Activated T-cell treated with anti-CD3 and anti-CD28 coated beads for 48 hours (primary cell): Measurements from ENCODE around the gene FASLG.
"Not testable (repeated sequence)": the region's sequence is repeated elsewhere in the genome, so short reads cannot be mapped to it uniquely, and the experiment has no call there.

ENCODE experiments used
- DNase-seq: peaks from one replicate; pipeline ENCODE4 v3.0.0-alpha.2; 2020; ENCODE audit warnings: low read depth

Gene FASLG

DNA sequence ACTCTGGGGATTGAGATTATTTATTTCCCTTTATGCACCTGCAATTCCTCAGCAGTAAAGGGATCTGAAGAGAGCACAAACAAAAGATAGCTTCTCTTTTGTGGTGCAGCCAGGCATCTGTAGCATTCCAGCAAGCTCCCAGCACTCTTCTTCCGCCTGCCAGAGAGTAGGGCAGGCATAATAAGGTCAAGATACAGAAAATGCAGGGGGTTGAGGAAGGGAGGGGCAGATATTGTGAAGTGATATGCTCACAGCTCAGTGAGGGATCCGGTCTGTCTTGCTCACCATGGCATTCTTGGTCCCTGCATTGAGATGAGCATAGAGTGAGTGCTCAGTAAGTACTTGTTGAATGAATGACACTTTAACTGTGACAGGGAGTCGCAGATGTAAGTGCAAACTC is 23.9 kb downstream of the FASLG start:
- no peak for DNase-seq

DNA sequence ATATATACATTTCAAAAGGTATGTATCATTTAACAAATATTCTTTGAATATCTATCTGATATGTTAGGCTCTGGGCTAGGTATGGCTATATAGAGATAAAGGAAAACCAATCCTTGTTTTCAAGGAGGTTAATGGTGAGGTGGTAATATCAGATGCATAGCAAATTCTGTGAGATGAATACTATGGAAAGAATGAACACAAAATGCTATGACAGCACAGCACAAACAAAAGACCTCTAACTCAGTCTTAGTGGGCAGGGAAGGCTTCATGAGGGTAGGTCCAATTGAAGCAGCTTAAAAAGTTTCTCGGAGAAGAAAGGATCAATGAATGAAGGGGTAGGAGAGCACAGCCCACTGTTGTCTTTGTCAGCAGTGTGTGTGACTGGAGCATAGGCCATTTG is 27.2 kb downstream of the FASLG start:
- DNase-seq: no peak

DNA sequence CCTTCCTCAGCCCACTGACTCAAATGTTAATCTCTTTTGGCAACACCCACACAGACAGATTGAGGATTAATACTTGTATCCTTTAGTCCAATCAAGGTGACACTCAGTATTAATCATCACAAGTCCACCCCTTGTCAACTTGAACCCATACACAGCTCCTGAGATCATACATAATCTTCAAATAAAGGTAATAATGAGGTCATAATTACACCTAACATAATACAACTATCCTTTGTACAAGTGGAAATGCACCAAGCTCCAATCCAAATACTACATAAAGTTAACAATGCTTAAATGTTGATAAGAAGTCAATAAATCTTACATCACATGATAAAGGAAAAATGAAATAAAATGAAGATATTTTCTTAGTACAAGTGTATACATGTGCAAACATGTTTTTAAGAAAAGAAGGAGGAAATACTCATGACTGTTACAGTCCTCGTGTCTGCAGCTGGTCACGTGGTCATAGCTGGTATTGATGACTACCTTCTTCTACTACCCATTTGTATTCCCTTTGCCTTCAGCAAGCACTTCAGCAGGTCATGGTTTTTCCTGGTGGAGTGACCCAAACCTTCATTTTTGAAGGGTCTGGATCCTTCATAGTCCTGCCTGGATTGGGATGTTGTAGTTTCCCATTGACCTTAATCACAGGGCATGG is 29.7 kb downstream of the FASLG start:
- DNase-seq: not testable (repeated sequence)

DNA sequence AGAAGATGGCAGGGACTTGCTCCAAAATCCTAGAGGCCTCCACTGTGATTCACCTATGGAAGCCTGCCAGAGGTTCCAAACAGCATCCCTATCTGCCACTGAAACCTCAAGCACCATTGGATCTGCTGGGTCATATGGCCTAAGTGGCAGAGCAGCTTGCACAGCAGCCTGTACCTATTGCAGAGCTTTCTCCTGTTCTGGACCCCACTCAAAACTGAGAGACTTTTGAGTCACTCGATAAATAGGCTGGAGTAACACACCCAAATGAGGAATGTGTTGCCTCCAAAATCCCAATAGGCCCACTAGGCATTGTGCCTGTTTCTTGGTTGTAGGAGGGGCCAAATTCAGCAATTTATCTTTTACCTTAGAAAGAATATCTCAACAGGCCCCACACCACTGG is 32.0 kb downstream of the FASLG start:
- DNase-seq: not testable (repeated sequence)

DNA sequence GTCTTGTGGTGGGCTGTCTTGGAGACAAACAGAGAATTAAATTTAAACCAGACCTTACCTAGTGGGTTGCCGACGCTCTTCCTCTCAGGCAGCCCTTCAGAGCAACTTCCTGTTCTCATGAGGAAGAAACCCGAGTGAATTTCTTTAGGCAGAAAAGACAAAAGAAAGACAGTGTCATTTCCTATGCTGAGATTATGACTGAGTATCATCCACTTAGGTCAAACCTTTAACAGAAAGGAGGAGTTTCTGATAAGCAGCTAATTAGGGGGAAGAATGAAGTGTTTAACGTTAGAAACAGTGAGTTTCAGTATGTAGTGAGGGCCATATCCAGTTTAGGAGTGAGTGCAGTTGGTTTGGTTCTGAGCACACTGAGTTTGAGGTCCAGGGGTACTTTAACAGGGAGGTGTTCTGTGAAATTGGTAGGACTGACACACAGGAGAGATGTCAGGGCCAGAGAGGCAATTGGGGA is 38.7 kb downstream of the FASLG start:
- DNase-seq: no peak

DNA sequence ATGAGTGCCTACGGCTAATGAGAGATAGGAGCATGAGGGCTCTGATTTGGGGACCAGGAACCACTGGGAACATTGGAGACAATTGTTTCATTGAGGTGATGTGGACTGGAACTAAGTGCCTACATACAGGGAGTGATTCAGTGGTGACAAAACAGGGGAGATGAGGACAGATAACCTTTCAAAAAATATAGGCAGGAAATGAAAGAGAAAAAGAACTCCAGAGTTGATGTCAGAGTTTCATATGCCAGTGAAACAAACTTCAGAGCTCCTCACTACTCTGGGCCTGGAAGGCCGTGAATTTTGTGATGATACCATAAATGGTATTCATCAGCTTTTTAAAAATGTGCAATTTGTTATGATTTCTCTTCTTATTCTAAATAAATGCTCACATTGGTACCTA is 39.3 kb downstream of the FASLG start:
- DNase-seq: no peak

DNA sequence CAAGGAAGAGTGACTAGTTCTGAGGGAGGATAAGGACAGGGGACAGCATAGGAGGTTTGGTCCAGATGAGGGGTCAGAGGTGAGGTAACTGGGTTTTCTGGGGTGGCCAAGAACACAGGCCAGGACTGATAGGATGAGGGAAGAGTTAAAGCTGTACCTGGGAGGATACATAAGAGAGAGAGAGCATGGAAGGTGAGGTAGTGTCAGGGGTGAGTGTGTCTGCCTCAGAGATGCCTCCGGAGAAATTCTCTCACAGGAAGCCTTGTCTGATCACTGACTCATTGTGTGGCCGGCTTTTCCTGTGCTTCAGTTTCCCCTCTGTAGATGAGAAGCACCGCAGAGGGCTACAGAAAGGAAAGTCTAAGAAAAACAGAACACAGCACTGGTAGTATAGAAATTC is 40.2 kb downstream of the FASLG start:
- peak; percentile 62 for DNase-seq

DNA sequence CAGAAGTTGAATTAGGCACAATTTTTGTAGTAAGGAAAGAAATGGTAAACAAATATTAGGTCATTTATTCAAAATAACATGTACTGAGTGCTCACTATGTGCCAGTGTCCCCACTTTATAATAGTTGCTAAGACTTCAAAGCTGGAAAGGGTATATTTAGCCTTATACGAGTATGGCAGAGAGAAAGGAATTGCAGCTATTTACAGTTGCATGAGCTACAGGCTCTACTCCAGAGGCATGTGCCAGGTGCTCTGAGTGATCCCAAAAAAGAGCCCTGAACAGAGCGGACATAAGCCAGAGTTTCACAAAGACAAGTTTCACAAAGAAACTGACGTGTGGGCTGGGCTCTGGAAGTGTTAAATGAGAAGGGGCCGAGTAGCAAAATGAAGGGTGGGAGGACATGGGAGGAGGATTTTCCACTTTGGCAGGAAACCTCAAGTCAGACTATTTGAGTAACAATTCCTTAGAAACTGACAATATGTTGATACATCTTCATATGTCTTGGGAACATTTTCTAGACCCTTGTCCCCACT is 40.9 kb downstream of the FASLG start:
- no peak for DNase-seq

DNA sequence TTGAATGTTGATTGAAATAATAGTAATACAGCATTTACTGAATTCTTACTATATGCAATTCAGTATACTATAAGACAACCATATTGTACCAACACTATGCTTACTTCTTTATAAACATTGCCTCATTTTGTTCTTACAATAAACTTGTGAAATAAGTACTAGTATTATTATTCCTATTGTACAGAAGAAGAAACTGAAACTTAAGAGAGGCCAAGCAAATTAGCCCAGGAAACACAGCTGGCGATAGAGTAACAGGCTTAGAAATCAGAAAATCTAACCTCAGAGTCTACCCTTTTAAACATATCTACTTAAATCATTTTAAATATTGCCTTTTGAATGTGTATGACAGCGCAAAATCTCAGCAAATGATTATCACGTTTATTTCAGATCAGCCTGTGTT is 41.7 kb downstream of the FASLG start:
- no peak for DNase-seq

DNA sequence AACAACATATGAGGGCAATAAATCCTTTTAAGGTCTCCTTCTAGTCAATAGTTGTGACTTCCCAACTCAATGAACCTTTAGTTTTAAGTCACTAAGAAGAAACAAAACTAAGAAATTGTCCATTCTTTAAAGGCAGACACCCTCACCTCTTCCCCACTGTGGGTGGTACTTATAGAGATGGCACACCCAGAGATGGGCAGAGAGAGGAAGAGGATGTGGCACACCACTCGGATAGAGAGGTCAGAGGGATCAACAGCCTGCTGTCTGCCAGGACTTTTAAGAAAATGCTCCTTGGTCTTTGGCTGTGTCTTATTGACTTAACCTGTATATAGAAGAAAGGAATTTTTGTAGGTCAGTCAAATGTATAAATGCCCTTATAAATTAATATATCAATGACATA is 45.1 kb downstream of the FASLG start:
- no peak for DNase-seq

DNA sequence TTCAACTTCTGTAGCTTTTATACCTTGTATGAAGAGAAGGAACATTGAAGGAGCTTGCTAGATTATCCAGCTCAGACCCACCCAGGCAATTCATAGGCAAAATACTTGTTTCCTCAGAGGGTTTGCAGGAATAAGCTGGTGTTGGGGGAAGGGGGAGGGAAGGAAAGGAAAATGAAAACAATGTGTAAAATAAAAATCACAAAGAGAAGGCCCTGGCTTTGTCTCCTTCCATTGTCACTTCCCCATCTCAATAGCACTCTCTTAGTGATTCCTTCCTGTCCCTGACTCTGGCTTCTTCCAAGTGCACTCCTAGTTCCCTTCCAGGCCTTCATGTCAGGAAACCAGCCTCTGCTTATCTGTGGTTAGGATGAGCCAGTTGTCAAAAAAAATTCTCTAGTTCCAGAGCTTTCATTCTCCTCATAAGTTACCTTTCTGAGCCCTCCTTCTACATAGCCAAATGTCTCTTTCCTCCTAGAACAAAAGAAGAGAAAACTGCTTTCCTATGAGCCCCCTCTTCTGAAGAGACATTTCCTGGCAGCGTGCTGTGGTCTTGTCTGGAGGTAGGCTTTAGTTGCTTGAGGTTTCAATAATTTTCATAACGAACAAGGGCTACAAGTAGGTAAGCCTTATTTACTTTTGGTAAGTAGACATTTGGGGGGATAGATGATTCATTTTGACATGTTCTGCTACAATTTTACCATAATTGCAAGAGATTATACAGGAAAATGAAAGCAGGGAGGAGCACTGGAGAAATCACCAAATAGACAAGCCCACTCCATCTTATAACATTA is 45.7 kb downstream of the FASLG start:
- no peak for DNase-seq

DNA sequence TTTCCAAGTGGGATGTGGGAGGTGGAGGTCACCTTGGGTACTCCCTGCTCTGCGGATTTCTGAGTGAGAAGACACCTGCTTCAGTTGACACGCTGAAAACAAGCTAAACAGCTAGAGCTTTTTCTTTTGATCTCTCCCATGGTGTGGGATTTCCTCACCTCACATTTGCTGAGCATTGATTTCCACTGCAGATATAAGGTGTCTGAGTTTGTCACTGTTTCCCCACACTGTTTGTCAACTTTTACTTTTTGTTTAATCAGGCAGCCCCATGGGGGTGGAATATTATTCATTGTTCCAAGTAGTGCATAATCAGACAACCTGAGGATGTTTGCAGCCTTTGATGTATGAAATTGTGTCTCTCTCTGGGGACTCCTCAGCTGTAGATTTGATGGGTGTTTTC is 49.5 kb downstream of the FASLG start:
- no peak for DNase-seq

DNA sequence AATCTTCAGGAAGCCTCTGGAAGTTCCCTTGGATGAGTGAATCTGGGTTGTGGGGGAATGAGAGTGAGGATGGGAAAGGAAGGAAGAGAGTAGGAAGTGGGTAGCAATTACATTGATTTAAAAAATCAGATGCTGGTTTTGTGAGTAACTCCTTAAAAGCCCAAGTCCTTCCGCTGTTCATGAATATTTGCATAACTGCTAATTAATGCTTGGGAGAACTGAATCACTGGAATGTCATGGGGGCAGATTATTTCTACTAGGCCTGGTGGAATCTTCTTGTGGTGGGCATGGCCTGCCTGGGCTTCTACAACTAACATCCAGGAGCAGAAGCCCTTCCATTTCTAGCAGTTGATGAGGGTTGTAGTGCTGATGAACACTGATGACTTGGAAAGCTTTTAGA is 52.7 kb downstream of the FASLG start:
- DNase-seq: no peak

DNA sequence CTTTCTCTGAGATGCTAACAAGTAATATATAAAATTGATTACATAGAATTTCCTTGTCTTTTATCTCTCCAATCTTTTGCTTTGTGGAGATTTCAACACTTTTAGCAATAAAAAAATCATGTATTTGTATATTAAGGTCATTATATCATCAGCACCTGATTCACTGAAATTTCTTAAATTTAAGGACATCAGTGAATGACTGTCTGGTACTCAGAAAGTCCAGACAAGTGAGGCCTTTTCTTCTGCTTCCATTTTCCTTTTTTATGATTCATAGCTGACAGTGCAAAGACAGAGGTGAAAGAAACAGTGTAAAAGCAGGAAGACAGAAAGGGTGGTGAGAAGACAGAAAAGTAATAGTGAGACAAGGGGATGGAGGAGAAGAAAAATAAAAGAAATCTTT is 54.6 kb downstream of the FASLG start:
- no peak for DNase-seq
